Upper lobe of left lung (tissue), 4 donors: ENCODE results near the gene GDPD2.

Source experiments
- EP300 ChIP-seq, 4 donors: sonication (generic); formaldehyde crosslinking; IDR thresholded peaks; one replicate each; pipeline ENCODE4 v1.5.1; 2017; ENCODE audit warnings: antibody characterized with exemption in 4 of 4, control low read depth in 2 of 4
- POLR2A ChIP-seq, 4 donors: fragments of 450-650 bp; IDR thresholded peaks; one replicate each; pipeline ENCODE4 v1.5.1; 2016 to 2017; ENCODE audit warnings: antibody characterized with exemption in 4 of 4, mild to moderate bottlenecking in 2 of 4
- POLR2AphosphoS5 ChIP-seq, 2 donors: sonication (generic); formaldehyde crosslinking; IDR thresholded peaks; one replicate each; pipeline ENCODE4 v1.5.1; 2017; ENCODE audit warnings: antibody characterized with exemption in 2 of 2
- TF ChIP-seq, protein P1 (sequence below), 6 experiments: fragments of 450-650 bp in 4 of 6; fragments of 200-600 bp in 2 of 6; sonication (generic) in 2 of 6; IDR thresholded peaks; one replicate each; pipeline ENCODE4 v1.5.1; 2016 to 2019; ENCODE audit warnings: antibody characterized with exemption in 6 of 6

DNA sequence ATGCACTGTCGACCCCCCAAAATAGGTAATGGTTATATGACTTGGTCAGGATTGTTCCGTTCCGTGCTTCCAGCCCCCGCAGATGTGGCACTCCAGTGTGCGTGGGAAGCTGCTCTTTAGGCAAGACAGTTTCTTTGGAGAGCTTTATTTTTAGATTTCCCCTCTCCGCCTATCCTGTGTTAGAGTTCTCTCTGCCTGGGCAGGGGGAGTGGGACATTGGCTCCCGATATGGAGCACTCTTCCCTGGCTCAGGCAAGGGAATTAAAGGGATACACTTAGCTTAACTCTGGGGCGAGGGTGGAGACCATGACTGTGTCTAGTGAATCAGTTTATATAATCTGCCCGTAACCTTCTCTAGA, 57.5 kb downstream of the GDPD2 start:
- TF ChIP-seq, protein P1, sequence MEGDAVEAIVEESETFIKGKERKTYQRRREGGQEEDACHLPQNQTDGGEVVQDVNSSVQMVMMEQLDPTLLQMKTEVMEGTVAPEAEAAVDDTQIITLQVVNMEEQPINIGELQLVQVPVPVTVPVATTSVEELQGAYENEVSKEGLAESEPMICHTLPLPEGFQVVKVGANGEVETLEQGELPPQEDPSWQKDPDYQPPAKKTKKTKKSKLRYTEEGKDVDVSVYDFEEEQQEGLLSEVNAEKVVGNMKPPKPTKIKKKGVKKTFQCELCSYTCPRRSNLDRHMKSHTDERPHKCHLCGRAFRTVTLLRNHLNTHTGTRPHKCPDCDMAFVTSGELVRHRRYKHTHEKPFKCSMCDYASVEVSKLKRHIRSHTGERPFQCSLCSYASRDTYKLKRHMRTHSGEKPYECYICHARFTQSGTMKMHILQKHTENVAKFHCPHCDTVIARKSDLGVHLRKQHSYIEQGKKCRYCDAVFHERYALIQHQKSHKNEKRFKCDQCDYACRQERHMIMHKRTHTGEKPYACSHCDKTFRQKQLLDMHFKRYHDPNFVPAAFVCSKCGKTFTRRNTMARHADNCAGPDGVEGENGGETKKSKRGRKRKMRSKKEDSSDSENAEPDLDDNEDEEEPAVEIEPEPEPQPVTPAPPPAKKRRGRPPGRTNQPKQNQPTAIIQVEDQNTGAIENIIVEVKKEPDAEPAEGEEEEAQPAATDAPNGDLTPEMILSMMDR (IDR thresholded peaks at IDR 0.05) = no peak
- no peak for TF ChIP-seq POLR2A (IDR thresholded peaks at IDR 0.05)
- no peak for TF ChIP-seq EP300 (IDR thresholded peaks at IDR 0.05)
- no peak for TF ChIP-seq POLR2AphosphoS5 (IDR thresholded peaks at IDR 0.05)
